Choroid plexus epithelial cell (primary cell): ENCODE measurements around the gene VAV2.

Experiments
- DNase-seq: peaks from one replicate; pipeline ENCODE4 v3.0.0-alpha.2; 2010; ENCODE audit warnings: low read depth
- H3K4me3 ChIP-seq: 2 replicates; pipeline ENCODE4 v1.5.1; 2011; ENCODE audit warnings: low read depth, mild to moderate bottlenecking, control low read depth, low read length, moderate library complexity
- TF ChIP-seq, protein P1 (sequence below): conservative IDR thresholded peaks from 2 replicates; pipeline ENCODE4 v1.5.1; 2011; ENCODE audit warnings: low read depth, mild to moderate bottlenecking, control low read depth, inconsistent platforms, low read length, moderate library complexity

The VAV2 gene

DNA sequence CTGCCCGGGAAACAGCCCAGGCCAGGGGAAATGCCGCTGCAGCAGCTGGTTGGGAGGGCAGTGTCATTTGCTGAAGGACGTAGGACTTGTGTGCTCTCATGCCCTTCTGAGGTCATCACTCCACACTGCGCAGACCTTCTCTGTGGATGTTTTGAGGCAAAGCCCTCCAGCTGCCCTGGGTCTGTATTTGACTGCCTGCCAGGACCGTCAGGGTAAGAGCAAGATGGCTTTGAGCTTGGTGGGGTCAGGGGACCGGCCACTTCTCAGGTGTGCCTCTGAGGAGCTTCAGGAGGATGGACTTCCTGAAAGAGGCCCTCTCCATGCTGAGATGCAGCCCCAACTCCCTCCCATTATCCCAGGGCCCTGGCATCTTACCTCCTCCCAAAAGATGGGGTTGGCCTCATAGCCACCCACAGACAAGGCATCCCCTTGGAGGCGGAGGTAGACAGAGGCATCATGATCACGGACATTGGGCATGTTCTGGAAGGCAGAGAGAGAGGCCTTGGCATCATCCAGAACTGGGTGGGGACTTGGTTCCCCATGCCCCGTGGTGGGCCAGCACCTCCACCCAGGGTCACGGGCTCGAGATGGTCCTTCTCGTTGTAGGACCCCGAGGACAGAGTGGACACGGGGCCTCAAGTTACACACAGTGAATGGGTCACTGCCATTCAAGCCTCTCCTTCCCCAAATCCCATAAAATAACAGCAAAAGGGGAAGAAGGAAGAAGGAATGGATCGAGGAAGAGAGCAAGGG is 273.4 kb downstream of the VAV2 start:
- DNase-seq, result no peak
- TF ChIP-seq, protein P1, sequence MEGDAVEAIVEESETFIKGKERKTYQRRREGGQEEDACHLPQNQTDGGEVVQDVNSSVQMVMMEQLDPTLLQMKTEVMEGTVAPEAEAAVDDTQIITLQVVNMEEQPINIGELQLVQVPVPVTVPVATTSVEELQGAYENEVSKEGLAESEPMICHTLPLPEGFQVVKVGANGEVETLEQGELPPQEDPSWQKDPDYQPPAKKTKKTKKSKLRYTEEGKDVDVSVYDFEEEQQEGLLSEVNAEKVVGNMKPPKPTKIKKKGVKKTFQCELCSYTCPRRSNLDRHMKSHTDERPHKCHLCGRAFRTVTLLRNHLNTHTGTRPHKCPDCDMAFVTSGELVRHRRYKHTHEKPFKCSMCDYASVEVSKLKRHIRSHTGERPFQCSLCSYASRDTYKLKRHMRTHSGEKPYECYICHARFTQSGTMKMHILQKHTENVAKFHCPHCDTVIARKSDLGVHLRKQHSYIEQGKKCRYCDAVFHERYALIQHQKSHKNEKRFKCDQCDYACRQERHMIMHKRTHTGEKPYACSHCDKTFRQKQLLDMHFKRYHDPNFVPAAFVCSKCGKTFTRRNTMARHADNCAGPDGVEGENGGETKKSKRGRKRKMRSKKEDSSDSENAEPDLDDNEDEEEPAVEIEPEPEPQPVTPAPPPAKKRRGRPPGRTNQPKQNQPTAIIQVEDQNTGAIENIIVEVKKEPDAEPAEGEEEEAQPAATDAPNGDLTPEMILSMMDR, result no peak
- H3K4me3 ChIP-seq, result no peak overlapping the region

- no peak for DNase-seq
- H3K4me3 ChIP-seq, result no peak overlapping the region
- TF ChIP-seq, protein P1, result no peak
These were observed 274.8 kb downstream of the VAV2 start for GRCh38 chr9:133717113-133718031.

- H3K4me3 ChIP-seq, result no peak overlapping the region
- TF ChIP-seq, protein P1, result no peak
- DNase-seq, result peak; percentile 47
These were observed 275.5 kb downstream of the VAV2 start for GRCh38 chr9:133716564-133717112.

GRCh38 chr9:133715866-133716563 is 276.1 kb downstream of the VAV2 start:
- DNase-seq, result peak; percentile 60
- no peak overlapping the region for H3K4me3 ChIP-seq
- TF ChIP-seq, protein P1, result peak; percentile 70

- DNase-seq, result peak; percentile 61
- TF ChIP-seq, protein P1, result no peak
- no peak overlapping the region for H3K4me3 ChIP-seq
These were observed 276.7 kb downstream of the VAV2 start for GRCh38 chr9:133715295-133715865.

GRCh38 chr9:133714606-133715294 is 277.4 kb downstream of the VAV2 start:
- peak; percentile 91 for DNase-seq
- TF ChIP-seq, protein P1, result no peak
- no peak overlapping the region for H3K4me3 ChIP-seq
